ENCODE results near the gene SRD5A3.

DNA sequence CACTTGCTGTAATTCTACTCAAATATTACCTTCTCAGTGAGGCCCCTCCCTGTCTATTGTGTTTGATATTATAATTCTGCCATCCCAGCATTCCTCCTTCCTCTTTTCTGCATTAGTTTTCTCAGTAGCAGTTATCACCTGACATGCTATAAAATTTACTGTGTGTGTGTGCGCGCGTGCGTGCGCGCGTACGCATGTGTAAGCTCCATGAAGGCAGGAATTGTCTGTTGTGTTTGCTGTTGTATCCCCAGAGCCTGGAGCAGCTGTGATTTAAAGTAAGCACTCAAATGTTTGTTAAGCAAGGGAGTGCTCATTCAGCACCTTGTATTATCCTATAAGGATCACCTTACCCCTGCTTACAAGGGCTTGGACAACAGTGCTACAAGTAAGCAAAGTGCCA lies 8.6 kb downstream of the SRD5A3 start:
- no peak for TF ChIP-seq CTCF (IDR thresholded peaks at IDR 0.05)
- no peak for TF ChIP-seq POLR2AphosphoS5 (IDR thresholded peaks at IDR 0.05; ENCODE audit: insufficient read depth in 1 of 2, low read depth in 1 of 2)

Data from vagina (tissue), 2 donors.